Prostate gland (tissue), 2 donors: ENCODE measurements around the gene C10orf143.

ENCODE experiments used
- CTCF ChIP-seq, 4 experiments: fragments of 200-600 bp in 2 of 4; fragments of 450-650 bp in 2 of 4; sonication (generic) in 2 of 4; IDR thresholded peaks; 1 replicate in 3 of 4; 2 replicates in 1 of 4; pipeline ENCODE4 v1.5.1; 2016 to 2019; ENCODE audit warnings: antibody characterized with exemption in 4 of 4, mild to moderate bottlenecking in 2 of 4, moderate library complexity in 2 of 4
- POLR2A ChIP-seq: fragments of 450-650 bp; IDR thresholded peaks from one replicate; pipeline ENCODE4 v1.6.1; 2016; ENCODE audit warnings: antibody characterized with exemption, mild to moderate bottlenecking
- POLR2AphosphoS5 ChIP-seq: sonication (generic); formaldehyde crosslinking; IDR thresholded peaks from one replicate; pipeline ENCODE4 v1.6.1; 2017; ENCODE audit warnings: antibody characterized with exemption

- TF ChIP-seq CTCF (IDR thresholded peaks at IDR 0.05) = no peak
- no peak for TF ChIP-seq POLR2AphosphoS5
- TF ChIP-seq POLR2A = no peak
Observed at GRCh38 chr10:130072247-130072646, 38.4 kb downstream of the C10orf143 start.
